Prostate gland (tissue), 2 donors: ENCODE results near the gene PDILT.
"Not testable (repeated sequence)": the region's sequence is repeated elsewhere in the genome, so short reads cannot be mapped to it uniquely, and the experiment has no call there.

ENCODE experiments used
- CTCF ChIP-seq, 4 experiments: fragments of 200-600 bp in 2 of 4; fragments of 450-650 bp in 2 of 4; sonication (generic) in 2 of 4; IDR thresholded peaks; 1 replicate in 3 of 4; 2 replicates in 1 of 4; pipeline ENCODE4 v1.5.1; 2016 to 2019; ENCODE audit warnings: antibody characterized with exemption in 4 of 4, mild to moderate bottlenecking in 2 of 4, moderate library complexity in 2 of 4
- POLR2A ChIP-seq: fragments of 450-650 bp; IDR thresholded peaks from one replicate; pipeline ENCODE4 v1.6.1; 2016; ENCODE audit warnings: antibody characterized with exemption, mild to moderate bottlenecking
- POLR2AphosphoS5 ChIP-seq: sonication (generic); formaldehyde crosslinking; IDR thresholded peaks from one replicate; pipeline ENCODE4 v1.6.1; 2017; ENCODE audit warnings: antibody characterized with exemption

GRCh38 chr16:20430480-20430879 lies 25.9 kb upstream of the PDILT start:
- not testable (repeated sequence) for TF ChIP-seq CTCF (IDR thresholded peaks at IDR 0.05); POLR2AphosphoS5; POLR2A
